ENCODE measurements around the gene TSC1. TPM values are rescaled to one million over a fixed set of nuclear protein-coding genes. Genes with fewer than 3 reads are reported as not detected.

The TSC1 gene
- polyA plus RNA-seq, 2 of the 4 experiments (the other 2 are of a cell fraction): 15.2 to 37.9 TPM

- H3K4me2 ChIP-seq: peak overlapping the region; percentile 61
- H3K4me1 ChIP-seq: peaks cover 8% of the 10 kb centered on the region; the same call in 1 of the 3 replicates
- ATAC-seq: no peak
- no peak for FAIRE-seq
- TF ChIP-seq ELK1 (IDR thresholded peaks at IDR 0.05; ENCODE audit: low read depth, low read length) (no peak), RARB (CRISPR knock-in tag; IDR thresholded peaks at IDR 0.05) (no peak), ATOH8 (CRISPR knock-in tag; IDR thresholded peaks at IDR 0.05; ENCODE audit: low read depth) (no peak), RFX5 (IDR thresholded peaks at IDR 0.05) (no peak)
- 1% methylated on average over 2 of the region's 2 CpGs for WGBS (ENCODE audit: missing lambda C conversion rate)
- ChIA-PET POLR2A (no interaction called here), CTCF (interaction anchor here (0.6 to 5.4 kb wide), 21 partner anchors 8 to 825 kb away, joined by 3 to 40 read pairs (median 4); partner anchors contain the start of gene GTF3C5)
- no peak overlapping the region for H3K27ac ChIP-seq
- H3K9me3 ChIP-seq: no peaks in the 10 kb centered on the region
- DNase-seq (ENCODE audit: low read depth in 1 of 2, low spot score in 1 of 2): no peak
- no peak overlapping the region for H3K4me3 ChIP-seq
Measured at GRCh38 chr9:132978112-132978450, 33.7 kb upstream of the TSC1 start.

GRCh38 chr9:132976571-132976970, 32.2 kb upstream of the TSC1 start:
- no peak overlapping the region for H3K4me3 ChIP-seq
- ChIA-PET CTCF (interaction anchor here (1.5 to 5.4 kb wide), 8 partner anchors 12 to 510 kb away, joined by 3 to 40 read pairs (median 8); no protein-coding TSS in a partner anchor), POLR2A (interaction anchor here (0.8 kb wide), 1 partner anchor 54 kb away, joined by 3 read pairs; no protein-coding TSS in a partner anchor)
- TF ChIP-seq RARB (CRISPR knock-in tag; IDR thresholded peaks at IDR 0.05) (no peak), JUNB (IDR thresholded peaks at IDR 0.05) (no peak), MAFK (IDR thresholded peaks at IDR 0.05; ENCODE audit: partially characterized antibody) (no peak), BCL3 (IDR thresholded peaks at IDR 0.05) (no peak), CTCF (IDR thresholded peaks at IDR 0.05) (no peak), REST (IDR thresholded peaks at IDR 0.05) (no peak), KDM5A (IDR thresholded peaks at IDR 0.05) (no peak), JUN (IDR thresholded peaks at IDR 0.05) (no peak)
- no peak for DNase-seq (ENCODE audit: low read depth in 1 of 2, low spot score in 1 of 2)
- WGBS (ENCODE audit: missing lambda C conversion rate): 45% methylated on average over 3 of the region's 3 CpGs
- no peak for ATAC-seq
- FAIRE-seq: no peak
- H3K4me2 ChIP-seq: no peak overlapping the region
- H3K9me3 ChIP-seq: no peaks in the 10 kb centered on the region
- no peak overlapping the region for H3K27ac ChIP-seq
- peaks cover 8% of the 10 kb centered on the region; the same call in 1 of the 3 replicates for H3K4me1 ChIP-seq

GRCh38 chr9:132975961-132976360, 31.5 kb upstream of the TSC1 start:
- TF ChIP-seq POLR2AphosphoS2 (conservative IDR thresholded peaks at IDR 0.05; ENCODE audit: low read length) (no peak), E2F6 (IDR thresholded peaks at IDR 0.05; ENCODE audit: borderline replicate concordance, low read depth) (no peak), RARB (CRISPR knock-in tag; IDR thresholded peaks at IDR 0.05) (no peak), JUN (IDR thresholded peaks at IDR 0.05) (no peak), MAX (IDR thresholded peaks at IDR 0.05) (no peak), ZSCAN20 (CRISPR knock-in tag; IDR thresholded peaks at IDR 0.05) (no peak), HDAC2 (IDR thresholded peaks at IDR 0.05) (no peak), SMC3 (IDR thresholded peaks at IDR 0.05) (no peak)
- FAIRE-seq (no peak), DNase-seq (ENCODE audit: low read depth in 1 of 2, low spot score in 1 of 2) (no peak), ATAC-seq (no peak)
- Histone ChIP-seq H3K27ac (no peak overlapping the region), H3K4me2 (no peak overlapping the region), H3K9me3 (no peaks in the 10 kb centered on the region), H3K4me3 (no peak overlapping the region), H3K4me1 (peaks cover 8% of the 10 kb centered on the region; the same call in 1 of the 3 replicates)
- ChIA-PET POLR2A (interaction anchor here (0.8 kb wide), 1 partner anchor 54 kb away, joined by 3 read pairs; no protein-coding TSS in a partner anchor), CTCF (interaction anchor here (0.7 to 5.4 kb wide), 5 partner anchors 12 to 168 kb away, joined by 3 to 40 read pairs (median 4); no protein-coding TSS in a partner anchor)
- 36% methylated on average over 5 of the region's 6 CpGs for WGBS (ENCODE audit: missing lambda C conversion rate)
